A549 (cell line): ENCODE measurements around the gene LBP. TPM values are rescaled to one million over a fixed set of nuclear protein-coding genes. Genes with fewer than 3 reads are reported as not detected.
"Not testable (repeated sequence)": the region's sequence is repeated elsewhere in the genome, so short reads cannot be mapped to it uniquely, and the experiment has no call there.

Source experiments
- ATAC-seq, 2 experiments: fragments of 200-7000 bp in 1 of 2; fragments of >200 bp in 1 of 2; cut with Nextera tagmentation in 1 of 2; cut with Tn5 transposase in 1 of 2; 3 replicates each; pipeline versions ENCODE4 v1.8.0 to v1.9.1; 2018 to 2020; ENCODE audit warnings: mild to moderate bottlenecking in 1 of 2, moderate library complexity in 1 of 2
- CTCF ChIA-PET: fragments of 300-600 bp; sonication (Branson Sonifier 250); formaldehyde crosslinking; extraction: SDS; loops from one replicate; lab custom pipeline; 2021; ENCODE audit warnings: antibody characterized with exemption, inconsistent platforms; lab: Yijun Ruan, JAX
- POLR2A ChIA-PET: fragments of 350-600 bp; formaldehyde crosslinking; extraction: SDS; loops from one replicate; lab custom pipeline; 2021; ENCODE audit warnings: antibody characterized with exemption, inconsistent platforms; lab: Yijun Ruan, JAX
- DNase-seq, 2 experiments: peaks; one replicate each; pipeline versions ENCODE4 v3.0.0 to v3.0.0-alpha.2; 2011 to 2016; ENCODE audit warnings: low read depth in 1 of 2, low spot score in 1 of 2
- FAIRE-seq: peaks from 2 replicates; lab custom pipeline; 2011; peaks lifted over from hg19 to GRCh38; lab: Jason Lieb, UNC
- H3K27ac ChIP-seq, 2 experiments: fragments of >200 bp; sonication (Bioruptor Twin); formaldehyde crosslinking; 3 replicates each; pipeline ENCODE4 v1.5.1; 2016 to 2017
- H3K4me1 ChIP-seq: fragments of >200 bp; sonication (Bioruptor Twin); formaldehyde crosslinking; 3 replicates; pipeline ENCODE4 v1.6.1; 2016
- H3K4me2 ChIP-seq: fragments of >200 bp; sonication (Bioruptor Twin); formaldehyde crosslinking; 3 replicates; pipeline ENCODE4 v1.6.1; 2016
- H3K4me3 ChIP-seq: fragments of >200 bp; sonication (Bioruptor Twin); formaldehyde crosslinking; 3 replicates; pipeline ENCODE4 v1.5.1; 2016
- H3K9me3 ChIP-seq: fragments of >200 bp; sonication (Bioruptor Twin); formaldehyde crosslinking; 3 replicates; pipeline ENCODE4 v1.6.1; 2016
- BHLHE40 ChIP-seq: IDR thresholded peaks from 2 replicates; pipeline ENCODE4 v1.6.1; 2012; ENCODE audit warnings: low read depth, low read length, inconsistent platforms
- CHD2 ChIP-seq: fragments of 150-350 bp; IDR thresholded peaks from 2 replicates; pipeline ENCODE4 v1.6.1; 2014; ENCODE audit warnings: low read length; ENCODE audit not compliant: partially characterized antibody
- FOSB ChIP-seq: fragments of 250-450 bp; sonication (Bioruptor Pico); IDR thresholded peaks from 2 replicates; pipeline ENCODE4 v1.5.0; 2020; ENCODE audit warnings: mild to moderate bottlenecking, moderate library complexity
- MAZ ChIP-seq: fragments of 150-350 bp; IDR thresholded peaks from 2 replicates; pipeline ENCODE4 v1.6.1; 2014; ENCODE audit warnings: antibody characterized with exemption, low read depth, low read length, borderline replicate concordance
- RAD21 ChIP-seq, 2 experiments: fragments of >200 bp in 1 of 2; sonication (Bioruptor Twin) in 1 of 2; formaldehyde crosslinking in 1 of 2; IDR thresholded peaks in 1 of 2; conservative IDR thresholded peaks in 1 of 2; 2 replicates in 1 of 2; 3 replicates in 1 of 2; pipeline ENCODE4 v1.6.1; 2012 to 2018; ENCODE audit warnings: inconsistent platforms in 1 of 2
- RCOR1 ChIP-seq: fragments of 150-350 bp; IDR thresholded peaks from 2 replicates; pipeline ENCODE4 v1.6.1; 2014; ENCODE audit warnings: antibody characterized with exemption, low read length, low read depth
- TFCP2L1 ChIP-seq: fragments of 250-450 bp; sonication (Bioruptor Pico); IDR thresholded peaks from 2 replicates; pipeline ENCODE4 v1.5.0; 2021; ENCODE audit warnings: mild to moderate bottlenecking
- TP53 ChIP-seq: fragments of 250-450 bp; sonication (Bioruptor Pico); IDR thresholded peaks from 2 replicates; pipeline ENCODE4 v1.5.0; 2021; ENCODE audit warnings: mild to moderate bottlenecking, moderate library complexity
- WGBS: methylation state at CpG from one replicate; pipeline ENCODE4 v1.1.6; 2017; ENCODE audit errors: missing lambda C conversion rate; 5-methylcytosine and 5-hydroxymethylcytosine counted together
- polyA plus RNA-seq, 4 experiments: library from polyadenylated mRNA; depleted of rRNA in 3 of 4; stranded (reverse); fragments of >200 nt; fragmentation: RNase III in 1 of 4; extraction: RNeasy Plus Mini Kit Qiagen cat#74134 plus additional on column Dnase treatment in 1 of 4; gene quantifications; 2 replicates in 3 of 4; 3 replicates in 1 of 4; pipeline ENCODE4 v1.2.3, GENCODE V29; 2011 to 2017
- TF ChIP-seq, protein P1 (sequence below): IDR thresholded peaks from 2 replicates; pipeline ENCODE4 v1.6.1; 2012; ENCODE audit warnings: low read depth, borderline replicate concordance
- TF ChIP-seq, protein P2 (sequence below): IDR thresholded peaks from 2 replicates; pipeline ENCODE4 v1.6.1; 2012
- TF ChIP-seq, protein P3 (sequence below): fragments of >200 bp; sonication (Bioruptor Twin); formaldehyde crosslinking; IDR thresholded peaks from 3 replicates; pipeline ENCODE4 v1.5.1; 2016
- TF ChIP-seq, protein P4 (sequence below): fragments of 200-600 bp; sonication (generic); IDR thresholded peaks from 2 replicates; pipeline ENCODE4 v1.6.1; 2016; ENCODE audit warnings: antibody characterized with exemption, mild to moderate bottlenecking, moderate library complexity

LBP gene
- polyA plus RNA-seq, 2 of the 4 experiments (the other 2 are of a cell fraction), result 1.3 to 2.2 TPM

DNA sequence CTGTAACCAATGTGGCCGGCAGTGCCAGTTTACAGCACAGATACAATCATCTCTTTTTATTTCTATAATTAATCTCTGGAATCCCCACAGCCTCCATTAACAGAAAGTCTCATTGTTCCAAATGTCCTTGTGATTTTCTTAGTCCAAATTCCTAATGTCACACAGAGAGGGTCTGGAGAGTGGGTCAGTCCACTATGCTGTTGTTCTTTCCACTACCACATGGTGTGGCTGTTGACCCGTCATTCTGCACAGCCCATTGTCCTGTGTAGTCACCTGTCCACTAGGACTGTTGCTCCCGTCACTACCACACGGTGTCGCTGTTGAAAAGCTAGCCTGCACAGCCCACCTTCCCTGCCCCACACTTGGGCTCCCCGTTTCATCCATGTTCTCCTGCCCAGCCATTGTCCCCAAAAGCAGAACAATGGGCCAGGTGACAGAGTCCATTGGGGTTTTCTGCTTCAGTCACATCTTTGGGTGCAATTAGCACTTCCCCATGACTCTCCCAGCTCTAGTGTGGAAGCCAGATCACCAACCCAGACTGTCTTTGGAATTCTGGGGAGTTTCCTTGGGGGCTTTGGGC, 8.6 kb upstream of the LBP start (continued):
- TF ChIP-seq, protein P1, sequence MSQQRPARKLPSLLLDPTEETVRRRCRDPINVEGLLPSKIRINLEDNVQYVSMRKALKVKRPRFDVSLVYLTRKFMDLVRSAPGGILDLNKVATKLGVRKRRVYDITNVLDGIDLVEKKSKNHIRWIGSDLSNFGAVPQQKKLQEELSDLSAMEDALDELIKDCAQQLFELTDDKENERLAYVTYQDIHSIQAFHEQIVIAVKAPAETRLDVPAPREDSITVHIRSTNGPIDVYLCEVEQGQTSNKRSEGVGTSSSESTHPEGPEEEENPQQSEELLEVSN, result no peak
- TF ChIP-seq RCOR1 (no peak), FOSB (no peak), BHLHE40 (no peak), TP53 (no peak), TFCP2L1 (no peak), MAZ (0 out of 2 replicates have a peak, but pooled peaks have one; percentile 27), CHD2 (no peak)
- TF ChIP-seq, protein P2, sequence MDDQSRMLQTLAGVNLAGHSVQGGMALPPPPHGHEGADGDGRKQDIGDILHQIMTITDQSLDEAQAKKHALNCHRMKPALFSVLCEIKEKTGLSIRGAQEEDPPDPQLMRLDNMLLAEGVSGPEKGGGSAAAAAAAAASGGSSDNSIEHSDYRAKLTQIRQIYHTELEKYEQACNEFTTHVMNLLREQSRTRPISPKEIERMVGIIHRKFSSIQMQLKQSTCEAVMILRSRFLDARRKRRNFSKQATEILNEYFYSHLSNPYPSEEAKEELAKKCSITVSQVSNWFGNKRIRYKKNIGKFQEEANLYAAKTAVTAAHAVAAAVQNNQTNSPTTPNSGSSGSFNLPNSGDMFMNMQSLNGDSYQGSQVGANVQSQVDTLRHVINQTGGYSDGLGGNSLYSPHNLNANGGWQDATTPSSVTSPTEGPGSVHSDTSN, result no peak
- TF ChIP-seq, protein P3, sequence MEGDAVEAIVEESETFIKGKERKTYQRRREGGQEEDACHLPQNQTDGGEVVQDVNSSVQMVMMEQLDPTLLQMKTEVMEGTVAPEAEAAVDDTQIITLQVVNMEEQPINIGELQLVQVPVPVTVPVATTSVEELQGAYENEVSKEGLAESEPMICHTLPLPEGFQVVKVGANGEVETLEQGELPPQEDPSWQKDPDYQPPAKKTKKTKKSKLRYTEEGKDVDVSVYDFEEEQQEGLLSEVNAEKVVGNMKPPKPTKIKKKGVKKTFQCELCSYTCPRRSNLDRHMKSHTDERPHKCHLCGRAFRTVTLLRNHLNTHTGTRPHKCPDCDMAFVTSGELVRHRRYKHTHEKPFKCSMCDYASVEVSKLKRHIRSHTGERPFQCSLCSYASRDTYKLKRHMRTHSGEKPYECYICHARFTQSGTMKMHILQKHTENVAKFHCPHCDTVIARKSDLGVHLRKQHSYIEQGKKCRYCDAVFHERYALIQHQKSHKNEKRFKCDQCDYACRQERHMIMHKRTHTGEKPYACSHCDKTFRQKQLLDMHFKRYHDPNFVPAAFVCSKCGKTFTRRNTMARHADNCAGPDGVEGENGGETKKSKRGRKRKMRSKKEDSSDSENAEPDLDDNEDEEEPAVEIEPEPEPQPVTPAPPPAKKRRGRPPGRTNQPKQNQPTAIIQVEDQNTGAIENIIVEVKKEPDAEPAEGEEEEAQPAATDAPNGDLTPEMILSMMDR, result peak; percentile 45

DNA sequence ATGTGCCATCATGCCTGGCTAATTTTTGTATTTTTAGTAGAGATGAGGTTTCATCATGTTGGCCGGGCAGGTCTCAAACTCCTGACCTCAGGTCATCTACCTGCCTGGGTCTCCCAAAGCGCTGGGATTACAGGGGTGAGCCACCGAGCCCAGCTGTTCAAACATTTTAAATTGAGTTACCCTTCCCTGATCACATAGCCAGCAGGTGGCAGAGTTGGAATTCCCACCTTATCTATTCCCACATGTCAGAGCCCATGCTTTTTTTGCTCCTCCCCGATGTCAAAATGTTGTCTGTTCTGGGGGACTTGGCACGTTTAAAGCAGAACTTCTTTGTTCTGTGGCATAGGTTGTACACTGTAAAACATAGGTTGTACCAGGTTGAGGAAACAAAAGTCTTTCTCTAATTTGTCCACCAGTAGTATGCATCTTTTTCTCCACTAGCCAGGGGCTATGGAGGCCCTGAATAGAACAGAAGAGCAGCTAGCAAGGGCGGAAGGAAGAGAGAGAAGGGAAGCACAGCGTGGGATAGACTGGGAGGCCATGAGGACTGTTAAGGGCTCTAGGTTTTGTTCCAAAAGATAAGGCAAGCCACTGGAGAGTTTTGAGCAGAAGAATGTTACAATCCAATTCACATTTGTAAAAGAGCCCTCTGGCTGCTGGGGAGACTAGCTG, 7.3 kb upstream of the LBP start:
- no peaks in the 10 kb centered on the region for H3K4me1 ChIP-seq
- TF ChIP-seq, protein P4, sequence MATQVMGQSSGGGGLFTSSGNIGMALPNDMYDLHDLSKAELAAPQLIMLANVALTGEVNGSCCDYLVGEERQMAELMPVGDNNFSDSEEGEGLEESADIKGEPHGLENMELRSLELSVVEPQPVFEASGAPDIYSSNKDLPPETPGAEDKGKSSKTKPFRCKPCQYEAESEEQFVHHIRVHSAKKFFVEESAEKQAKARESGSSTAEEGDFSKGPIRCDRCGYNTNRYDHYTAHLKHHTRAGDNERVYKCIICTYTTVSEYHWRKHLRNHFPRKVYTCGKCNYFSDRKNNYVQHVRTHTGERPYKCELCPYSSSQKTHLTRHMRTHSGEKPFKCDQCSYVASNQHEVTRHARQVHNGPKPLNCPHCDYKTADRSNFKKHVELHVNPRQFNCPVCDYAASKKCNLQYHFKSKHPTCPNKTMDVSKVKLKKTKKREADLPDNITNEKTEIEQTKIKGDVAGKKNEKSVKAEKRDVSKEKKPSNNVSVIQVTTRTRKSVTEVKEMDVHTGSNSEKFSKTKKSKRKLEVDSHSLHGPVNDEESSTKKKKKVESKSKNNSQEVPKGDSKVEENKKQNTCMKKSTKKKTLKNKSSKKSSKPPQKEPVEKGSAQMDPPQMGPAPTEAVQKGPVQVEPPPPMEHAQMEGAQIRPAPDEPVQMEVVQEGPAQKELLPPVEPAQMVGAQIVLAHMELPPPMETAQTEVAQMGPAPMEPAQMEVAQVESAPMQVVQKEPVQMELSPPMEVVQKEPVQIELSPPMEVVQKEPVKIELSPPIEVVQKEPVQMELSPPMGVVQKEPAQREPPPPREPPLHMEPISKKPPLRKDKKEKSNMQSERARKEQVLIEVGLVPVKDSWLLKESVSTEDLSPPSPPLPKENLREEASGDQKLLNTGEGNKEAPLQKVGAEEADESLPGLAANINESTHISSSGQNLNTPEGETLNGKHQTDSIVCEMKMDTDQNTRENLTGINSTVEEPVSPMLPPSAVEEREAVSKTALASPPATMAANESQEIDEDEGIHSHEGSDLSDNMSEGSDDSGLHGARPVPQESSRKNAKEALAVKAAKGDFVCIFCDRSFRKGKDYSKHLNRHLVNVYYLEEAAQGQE, result no peak
- no peak for TF ChIP-seq RAD21 (conservative IDR thresholded peaks at IDR 0.05 in 1 of 2, IDR thresholded peaks at IDR 0.05 in 1 of 2)
- H3K27ac ChIP-seq, result no peak overlapping the region
- POLR2A ChIA-PET, result no interaction called here
- DNase-seq (no peak), ATAC-seq (no peak), FAIRE-seq (no peak)
- peaks cover 15% of the 10 kb centered on the region for H3K9me3 ChIP-seq
- no peak overlapping the region for H3K4me2 ChIP-seq
- no peak overlapping the region for H3K4me3 ChIP-seq
- 68% methylated on average over 7 of the region's 7 CpGs for WGBS
- CTCF ChIA-PET, result interaction anchor here (0.9 to 1.1 kb wide), 2 partner anchors 11 to 116 kb away, joined by 3 to 4 read pairs; no protein-coding TSS in a partner anchor

DNA sequence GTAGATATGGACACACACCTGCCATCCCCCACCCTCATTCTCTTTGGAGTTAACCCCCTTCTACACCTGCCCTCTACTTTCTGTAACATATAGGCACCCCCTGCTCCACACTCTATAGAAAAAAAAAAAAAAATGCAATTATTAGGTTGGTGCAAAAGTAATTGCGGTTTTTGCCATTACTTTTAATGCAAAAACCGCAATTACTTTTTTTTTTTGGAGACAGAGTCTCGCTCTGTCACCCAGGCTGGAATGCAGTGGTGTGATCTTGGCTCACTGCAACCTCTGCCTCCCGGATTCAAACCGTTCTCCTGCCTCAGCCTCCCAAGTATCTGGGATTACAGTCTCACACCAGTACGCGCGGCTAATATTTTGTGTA, 6.8 kb upstream of the LBP start:
- FAIRE-seq, ATAC-seq, DNase-seq, POLR2A ChIA-PET, H3K4me2 ChIP-seq, H3K4me3 ChIP-seq, H3K4me1 ChIP-seq, H3K27ac ChIP-seq, CTCF ChIA-PET: not testable (repeated sequence)
- 53% methylated on average over 8 of the region's 8 CpGs for WGBS
- peaks cover 15% of the 10 kb centered on the region for H3K9me3 ChIP-seq
